Fibroblast of lung (primary cell): Measurements from ENCODE around the gene NINL. TPM values are rescaled to one million over a fixed set of nuclear protein-coding genes. Genes with fewer than 3 reads are reported as not detected.

ENCODE experiments used
- DNase-seq, 2 donors: peaks; one replicate each; pipeline versions ENCODE4 v3.0.0 to v3.0.0-alpha.2; 2010; ENCODE audit warnings: low read depth in 2 of 2
- H2AFZ ChIP-seq: 2 replicates; pipeline ENCODE4 v1.5.1; 2012; ENCODE audit warnings: low read length, control low read depth, inconsistent platforms
- H3K27ac ChIP-seq: 2 replicates; pipeline ENCODE4 v1.5.1; 2011; ENCODE audit warnings: low read length, control low read depth; ENCODE audit not compliant: insufficient read depth
- H3K27me3 ChIP-seq: 2 replicates; pipeline ENCODE4 v1.5.1; 2011; ENCODE audit warnings: mild to moderate bottlenecking, low read length; ENCODE audit not compliant: control insufficient read depth, insufficient read depth
- H3K36me3 ChIP-seq: 2 replicates; pipeline ENCODE4 v1.5.1; 2011; ENCODE audit warnings: low read length; ENCODE audit not compliant: control insufficient read depth, insufficient read depth
- H3K4me1 ChIP-seq: 2 replicates; pipeline ENCODE4 v1.5.1; 2011; ENCODE audit warnings: low read length; ENCODE audit not compliant: control insufficient read depth, insufficient read depth; ENCODE audit errors: extremely low read depth
- H3K4me2 ChIP-seq: 2 replicates; pipeline ENCODE4 v1.5.1; 2011; ENCODE audit warnings: low read length, control low read depth; ENCODE audit not compliant: insufficient read depth; ENCODE audit errors: extremely low read depth
- H3K4me3 ChIP-seq, 4 experiments: fragments of 200-600 bp in 1 of 4; sonication (generic) in 1 of 4; replicated peaks in 1 of 4; 2 replicates each; pipeline ENCODE4 v1.5.1; 2011 to 2016; ENCODE audit warnings: low read length in 4 of 4, low read depth in 3 of 4, mild to moderate bottlenecking in 3 of 4, control low read depth in 2 of 4, inconsistent platforms in 1 of 4, mixed read lengths in 1 of 4; ENCODE audit not compliant: insufficient read depth in 1 of 4; ENCODE audit errors: control extremely low read depth in 1 of 4
- H3K79me2 ChIP-seq: 2 replicates; pipeline ENCODE4 v1.5.1; 2012; ENCODE audit warnings: mild to moderate bottlenecking, low read length, inconsistent platforms; ENCODE audit not compliant: control insufficient read depth, insufficient read depth
- H3K9ac ChIP-seq: 2 replicates; pipeline ENCODE4 v1.5.1; 2011; ENCODE audit warnings: mild to moderate bottlenecking, low read length, control low read depth; ENCODE audit not compliant: insufficient read depth
- H3K9me3 ChIP-seq: 2 replicates; pipeline ENCODE4 v1.5.1; 2012; ENCODE audit warnings: low read depth, low read length; ENCODE audit not compliant: control insufficient read depth, insufficient read depth
- H4K20me1 ChIP-seq: 2 replicates; pipeline ENCODE4 v1.5.1; 2011; ENCODE audit warnings: low read length; ENCODE audit not compliant: control insufficient read depth, insufficient read depth; ENCODE audit errors: extremely low read depth
- EZH2 ChIP-seq: IDR thresholded peaks from 2 replicates; pipeline ENCODE4 v1.5.1; 2012; ENCODE audit warnings: low read length, control low read depth, mild to moderate bottlenecking; ENCODE audit errors: missing control alignments
- polyA plus RNA-seq, 2 donors: library from polyadenylated mRNA; depleted of rRNA in 1 of 2; stranded (reverse) in 1 of 2; unstranded in 1 of 2; fragments of >200 nt; gene quantifications; 2 replicates each; pipeline ENCODE4 v1.2.1, GENCODE V29; 2011 to 2012; ENCODE audit warnings: missing spikeins in 1 of 2
- total RNA-seq: library from RNA; depleted of rRNA; stranded (reverse); fragments of >200 nt; gene quantifications from 2 replicates; pipeline ENCODE4 v1.2.1, GENCODE V29; 2014
- TF ChIP-seq, protein P1 (sequence below), 2 donors: IDR thresholded peaks in 1 of 2; conservative IDR thresholded peaks in 1 of 2; 1 replicate in 1 of 2; 2 replicates in 1 of 2; pipeline ENCODE4 v1.5.1; 2011 to 2012; ENCODE audit warnings: low read length in 2 of 2, control low read depth in 1 of 2, inconsistent platforms in 1 of 2, low read depth in 1 of 2, mild to moderate bottlenecking in 1 of 2

Gene NINL
- total and polyA plus RNA-seq, 2 donors (not counting 1 experiment from before 2014, with no cell fraction given) = 4.4 to 16.3 TPM

DNA sequence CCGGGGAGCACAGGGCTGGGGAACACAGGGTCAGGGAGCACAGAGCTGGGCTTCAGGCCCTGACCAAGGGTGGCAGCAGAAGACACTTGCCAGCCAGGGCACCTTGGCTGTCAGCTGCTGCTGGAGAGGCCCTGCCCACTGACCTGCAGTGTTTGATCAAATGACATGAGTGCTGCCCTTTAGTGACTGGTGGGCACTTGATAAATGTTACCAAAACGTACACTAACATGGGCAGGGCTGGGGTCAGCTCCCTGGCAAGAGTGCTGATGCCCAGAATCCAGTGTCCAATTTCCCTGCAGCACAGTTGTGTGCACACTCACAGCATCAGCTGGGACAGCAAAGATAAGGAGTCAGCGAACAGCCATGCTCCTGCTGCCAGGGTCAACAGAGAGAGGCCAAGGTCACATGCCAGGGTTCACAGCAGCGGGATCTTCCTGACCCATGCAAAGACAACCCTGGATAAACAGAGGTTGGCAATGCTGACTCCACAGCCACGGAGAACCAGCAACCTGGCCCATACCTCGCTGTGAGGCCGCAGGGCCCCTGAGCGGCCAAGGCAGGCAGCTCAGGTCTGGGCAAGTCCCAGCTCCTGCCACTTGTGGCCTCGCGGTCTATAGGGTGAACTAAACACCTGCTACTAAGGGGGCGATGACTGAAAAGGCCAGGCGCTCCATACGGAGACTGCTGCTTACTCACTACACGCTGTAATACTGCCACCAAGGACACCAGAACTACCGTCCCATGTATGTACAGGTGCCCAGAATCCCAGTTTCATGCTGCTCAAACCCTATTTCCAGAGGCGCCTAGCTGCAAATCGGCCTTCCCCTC lies 46.3 kb downstream of the NINL start:
- DNase-seq = no peak
- Histone ChIP-seq H3K4me3 (peak overlapping the region in 1 of 4 experiments; percentile 35), H3K27me3 (no peaks in the 10 kb centered on the region), H2AFZ (no peak overlapping the region), H3K79me2 (no peaks in the 10 kb centered on the region), H3K9ac (no peak overlapping the region), H3K9me3 (no peaks in the 10 kb centered on the region), H3K27ac (no peak overlapping the region), H4K20me1 (no peaks in the 10 kb centered on the region), H3K36me3 (no peaks in the 10 kb centered on the region), H3K4me1 (peaks cover 10% of the 10 kb centered on the region), H3K4me2 (peak overlapping the region; percentile 61)
- TF ChIP-seq EZH2 = no peak

DNA sequence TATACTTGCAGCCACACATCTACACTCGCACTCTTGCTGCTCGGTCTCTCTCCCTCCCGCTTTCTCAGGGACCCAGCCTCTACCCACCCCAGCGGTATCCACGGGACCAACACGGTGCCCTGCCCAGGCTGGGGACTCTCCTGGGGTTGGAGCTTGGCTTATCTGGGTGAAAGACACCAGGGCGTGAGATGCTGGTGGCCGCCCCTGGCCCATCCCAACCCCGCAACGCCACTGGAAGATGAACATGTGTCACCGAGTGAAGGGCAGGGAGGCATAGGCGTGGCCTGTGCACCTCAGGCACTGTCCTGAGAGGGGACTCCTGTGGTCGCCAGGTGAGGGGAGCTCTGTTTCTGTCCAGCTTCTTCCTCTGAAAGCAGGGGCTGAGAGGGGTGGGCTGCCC lies 47.4 kb downstream of the NINL start:
- TF ChIP-seq, protein P1, sequence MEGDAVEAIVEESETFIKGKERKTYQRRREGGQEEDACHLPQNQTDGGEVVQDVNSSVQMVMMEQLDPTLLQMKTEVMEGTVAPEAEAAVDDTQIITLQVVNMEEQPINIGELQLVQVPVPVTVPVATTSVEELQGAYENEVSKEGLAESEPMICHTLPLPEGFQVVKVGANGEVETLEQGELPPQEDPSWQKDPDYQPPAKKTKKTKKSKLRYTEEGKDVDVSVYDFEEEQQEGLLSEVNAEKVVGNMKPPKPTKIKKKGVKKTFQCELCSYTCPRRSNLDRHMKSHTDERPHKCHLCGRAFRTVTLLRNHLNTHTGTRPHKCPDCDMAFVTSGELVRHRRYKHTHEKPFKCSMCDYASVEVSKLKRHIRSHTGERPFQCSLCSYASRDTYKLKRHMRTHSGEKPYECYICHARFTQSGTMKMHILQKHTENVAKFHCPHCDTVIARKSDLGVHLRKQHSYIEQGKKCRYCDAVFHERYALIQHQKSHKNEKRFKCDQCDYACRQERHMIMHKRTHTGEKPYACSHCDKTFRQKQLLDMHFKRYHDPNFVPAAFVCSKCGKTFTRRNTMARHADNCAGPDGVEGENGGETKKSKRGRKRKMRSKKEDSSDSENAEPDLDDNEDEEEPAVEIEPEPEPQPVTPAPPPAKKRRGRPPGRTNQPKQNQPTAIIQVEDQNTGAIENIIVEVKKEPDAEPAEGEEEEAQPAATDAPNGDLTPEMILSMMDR (conservative IDR thresholded peaks at IDR 0.05 in 1 of 2, IDR thresholded peaks at IDR 0.05 in 1 of 2; ENCODE audit: low read depth in 1 of 2, low read length in 2 of 2) = no peak
- TF ChIP-seq EZH2 = no peak
- H3K36me3 ChIP-seq = no peaks in the 10 kb centered on the region
- no peak overlapping the region for H3K4me2 ChIP-seq
- peaks cover 10% of the 10 kb centered on the region for H3K4me1 ChIP-seq
- H3K9me3 ChIP-seq = no peaks in the 10 kb centered on the region
- no peak for DNase-seq
- H4K20me1 ChIP-seq = no peaks in the 10 kb centered on the region
- H3K27ac ChIP-seq = no peak overlapping the region
- H3K9ac ChIP-seq = no peak overlapping the region
- no peak overlapping the region for H3K4me3 ChIP-seq
- H2AFZ ChIP-seq = no peak overlapping the region
- no peaks in the 10 kb centered on the region for H3K27me3 ChIP-seq
- H3K79me2 ChIP-seq = no peaks in the 10 kb centered on the region

DNA sequence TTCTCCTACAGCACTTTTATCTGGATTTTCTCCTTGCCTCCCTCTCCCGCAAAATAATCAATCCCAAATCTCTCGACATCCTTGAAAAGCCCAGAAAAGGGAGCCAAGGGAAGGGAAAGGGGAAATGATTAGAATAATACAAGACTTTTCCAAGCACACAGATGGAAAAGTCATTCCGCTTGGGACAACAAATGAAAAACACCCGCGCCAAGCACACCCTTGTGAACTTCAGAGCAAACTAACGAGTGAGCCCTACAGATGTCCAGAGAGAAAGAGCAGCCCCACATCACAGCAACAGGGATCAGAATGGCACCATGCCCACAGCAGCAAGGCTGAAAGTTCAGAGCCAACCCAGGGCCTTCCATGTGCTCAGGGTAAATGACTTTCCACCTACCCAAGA lies 49.6 kb downstream of the NINL start:
- Histone ChIP-seq H3K9ac (no peak overlapping the region), H4K20me1 (no peaks in the 10 kb centered on the region), H3K36me3 (no peaks in the 10 kb centered on the region), H3K27me3 (no peaks in the 10 kb centered on the region), H3K9me3 (no peaks in the 10 kb centered on the region), H3K27ac (no peak overlapping the region), H2AFZ (no peak overlapping the region), H3K4me3 (no peak overlapping the region), H3K4me2 (no peak overlapping the region), H3K79me2 (peaks cover 1% of the 10 kb centered on the region), H3K4me1 (peaks cover 5% of the 10 kb centered on the region)
- TF ChIP-seq, protein P1 (conservative IDR thresholded peaks at IDR 0.05 in 1 of 2, IDR thresholded peaks at IDR 0.05 in 1 of 2; ENCODE audit: low read depth in 1 of 2, low read length in 2 of 2) = no peak
- TF ChIP-seq EZH2 = no peak
- DNase-seq = no peak
